ENCODE data around the gene OLIG3.

OLIG3 gene

GRCh38 chr6:137494281-137494987 lies at the start of gene OLIG3:
TSS of gene OLIG3 (minus strand) at chr6:137494394. CDS start at chr6:137494170, 224 bp downstream.
- DNase-seq: peak; percentile 25 to 58

- DNase-seq: peak; percentile 18 to 84
Measured at GRCh38 chr6:137543114-137543513, 48.9 kb upstream of the OLIG3 start.

GRCh38 chr6:137542713-137543112 lies 48.5 kb upstream of the OLIG3 start:
- DNase-seq: no peak

GRCh38 chr6:137541534-137542063 lies 47.4 kb upstream of the OLIG3 start:
- no peak for DNase-seq

- no peak for DNase-seq
Measured at GRCh38 chr6:137536104-137536773, 42.0 kb upstream of the OLIG3 start.

GRCh38 chr6:137531376-137532092 lies 37.3 kb upstream of the OLIG3 start:
- no peak for DNase-seq

GRCh38 chr6:137530404-137530803 lies 36.2 kb upstream of the OLIG3 start:
- DNase-seq: no peak

GRCh38 chr6:137522831-137523230 lies 28.6 kb upstream of the OLIG3 start:
- no peak for DNase-seq

GRCh38 chr6:137522198-137522798 lies 28.1 kb upstream of the OLIG3 start:
- no peak for DNase-seq

- no peak for DNase-seq
Measured at GRCh38 chr6:137520520-137520919, 26.3 kb upstream of the OLIG3 start.

- DNase-seq: no peak
Measured at GRCh38 chr6:137519629-137520176, 25.5 kb upstream of the OLIG3 start.

- DNase-seq: peak in 1 of 2 experiments; percentile 24
Measured at GRCh38 chr6:137518386-137518983, 24.3 kb upstream of the OLIG3 start.

GRCh38 chr6:137514418-137514817 lies 20.2 kb upstream of the OLIG3 start:
- DNase-seq: no peak

- DNase-seq: peak; percentile 78 to 93
Measured at GRCh38 chr6:137512757-137513605, 18.8 kb upstream of the OLIG3 start.

GRCh38 chr6:137510923-137511322 lies 16.7 kb upstream of the OLIG3 start:
- no peak for DNase-seq

- DNase-seq: no peak
Measured at GRCh38 chr6:137498481-137499190, 4.4 kb upstream of the OLIG3 start.

GRCh38 chr6:137497721-137498463 lies 3.7 kb upstream of the OLIG3 start:
- DNase-seq: peak in 1 of 2 experiments; percentile 48

GRCh38 chr6:137496909-137497720 lies 2.9 kb upstream of the OLIG3 start:
- DNase-seq: peak in 1 of 2 experiments; percentile 48

- DNase-seq: peak in 1 of 2 experiments; percentile 49
Measured at GRCh38 chr6:137496368-137496767, 2.2 kb upstream of the OLIG3 start.

Data from NCI-H524 (cell line).